Mesenteric fat pad (tissue), 1 donor: Measurements from ENCODE around the gene SPATA19. TPM values are rescaled to one million over a fixed set of nuclear protein-coding genes. Genes with fewer than 3 reads are reported as not detected.

ENCODE experiments used
- DNase-seq: peaks from one replicate; pipeline ENCODE4 v3.0.0-alpha.2; 2020; ENCODE audit warnings: low spot score
- total RNA-seq: library from RNA; stranded (reverse); fragmentation: NEBNext Ultra II Directional; extraction: Animal tissue kit (Norgen Biotek cat#: 25700); gene quantifications from one replicate; pipeline ENCODE4 v1.2.1, GENCODE V29; 2021
- donor health status: DM: yes; HTN: yes; CAD: no.

The SPATA19 gene
- total RNA-seq, 1 donor from 2014 or later: not detected

- no peak for DNase-seq
Observed at GRCh38 chr11:133819114-133819513, 26.2 kb downstream of the SPATA19 start.

GRCh38 chr11:133818302-133818701, 27.0 kb downstream of the SPATA19 start:
- DNase-seq: no peak

GRCh38 chr11:133817449-133817848, 27.9 kb downstream of the SPATA19 start:
- no peak for DNase-seq

- DNase-seq: no peak
Observed at GRCh38 chr11:133816146-133816870, 29.0 kb downstream of the SPATA19 start.

GRCh38 chr11:133815636-133816035, 29.7 kb downstream of the SPATA19 start:
- DNase-seq: no peak

- DNase-seq: no peak
Observed at GRCh38 chr11:133814588-133815100, 30.7 kb downstream of the SPATA19 start.

GRCh38 chr11:133811850-133812685, 33.2 kb downstream of the SPATA19 start:
- DNase-seq: no peak

- no peak for DNase-seq
Observed at GRCh38 chr11:133810766-133811165, 34.5 kb downstream of the SPATA19 start.

GRCh38 chr11:133809569-133810491, 35.5 kb downstream of the SPATA19 start:
- no peak for DNase-seq

- no peak for DNase-seq
Observed at GRCh38 chr11:133808393-133809140, 36.7 kb downstream of the SPATA19 start.

GRCh38 chr11:133803026-133803425, 42.3 kb downstream of the SPATA19 start:
- DNase-seq: no peak

GRCh38 chr11:133801356-133801755, 44.0 kb downstream of the SPATA19 start:
- no peak for DNase-seq

GRCh38 chr11:133800666-133801065, 44.6 kb downstream of the SPATA19 start:
- DNase-seq: no peak

GRCh38 chr11:133797554-133797953, 47.8 kb downstream of the SPATA19 start:
- DNase-seq: no peak

GRCh38 chr11:133796043-133796795, 49.1 kb downstream of the SPATA19 start:
- no peak for DNase-seq

- no peak for DNase-seq
Observed at GRCh38 chr11:133795088-133795487, 50.2 kb downstream of the SPATA19 start.

- DNase-seq: no peak
Observed at GRCh38 chr11:133794205-133794604, 51.1 kb downstream of the SPATA19 start.

GRCh38 chr11:133793271-133794035, 51.9 kb downstream of the SPATA19 start:
- DNase-seq: no peak

- DNase-seq: no peak
Observed at GRCh38 chr11:133790995-133791394, 54.3 kb downstream of the SPATA19 start.
